ENCODE results near the gene SCNN1B.

Gene SCNN1B

GRCh38 chr16:23257682-23258081 lies 44.4 kb upstream of the SCNN1B start:
- H3K4me3 ChIP-seq (replicated peaks; ENCODE audit: low read depth, low read length) = no peak overlapping the region
- no peak for DNase-seq (ENCODE audit: extremely low read depth, low read depth)
- TF ChIP-seq CTCF (IDR thresholded peaks at IDR 0.05; ENCODE audit: low read depth, low read length, missing control alignments) = no peak

- no peak overlapping the region for H3K4me3 ChIP-seq (replicated peaks; ENCODE audit: low read depth, low read length)
- no peak for TF ChIP-seq CTCF (IDR thresholded peaks at IDR 0.05; ENCODE audit: low read depth, low read length, missing control alignments)
- DNase-seq (ENCODE audit: extremely low read depth, low read depth) = no peak
These were observed 43.2 kb upstream of the SCNN1B start for GRCh38 chr16:23258919-23259237.

GRCh38 chr16:23267647-23268046 lies 34.5 kb upstream of the SCNN1B start:
- no peak overlapping the region for H3K4me3 ChIP-seq (replicated peaks; ENCODE audit: low read depth, low read length)
- TF ChIP-seq CTCF (IDR thresholded peaks at IDR 0.05; ENCODE audit: low read depth, low read length, missing control alignments) = no peak
- DNase-seq (ENCODE audit: extremely low read depth, low read depth) = no peak

GRCh38 chr16:23268561-23268960 lies 33.5 kb upstream of the SCNN1B start:
- no peak overlapping the region for H3K4me3 ChIP-seq (replicated peaks; ENCODE audit: low read depth, low read length)
- no peak for TF ChIP-seq CTCF (IDR thresholded peaks at IDR 0.05; ENCODE audit: low read depth, low read length, missing control alignments)

GRCh38 chr16:23269248-23269953 lies 32.7 kb upstream of the SCNN1B start:
- DNase-seq (ENCODE audit: extremely low read depth, low read depth) = no peak
- H3K4me3 ChIP-seq (replicated peaks; ENCODE audit: low read depth, low read length) = no peak overlapping the region
- no peak for TF ChIP-seq CTCF (IDR thresholded peaks at IDR 0.05; ENCODE audit: low read depth, low read length, missing control alignments)

More at GRCh38 chr16:23268561-23268960, 33.5 kb upstream of the SCNN1B start:
- DNase-seq (ENCODE audit: extremely low read depth, low read depth) = no peak

- DNase-seq (ENCODE audit: extremely low read depth, low read depth) = no peak
- no peak for TF ChIP-seq CTCF (IDR thresholded peaks at IDR 0.05; ENCODE audit: low read depth, low read length, missing control alignments)
- H3K4me3 ChIP-seq (replicated peaks; ENCODE audit: low read depth, low read length) = no peak overlapping the region
These were observed 31.4 kb upstream of the SCNN1B start for GRCh38 chr16:23270654-23271053.

- no peak for TF ChIP-seq CTCF (IDR thresholded peaks at IDR 0.05; ENCODE audit: low read depth, low read length, missing control alignments)
- no peak overlapping the region for H3K4me3 ChIP-seq (replicated peaks; ENCODE audit: low read depth, low read length)
- no peak for DNase-seq (ENCODE audit: extremely low read depth, low read depth)
These were observed 27.1 kb upstream of the SCNN1B start for GRCh38 chr16:23274968-23275367.
